GM04504 (cell line): ENCODE data around the gene MIER3.

Experiments used
- DNase-seq: peaks from one replicate; pipeline ENCODE4 v3.0.0-alpha.2; 2012; ENCODE audit warnings: low read depth

MIER3 gene

DNA sequence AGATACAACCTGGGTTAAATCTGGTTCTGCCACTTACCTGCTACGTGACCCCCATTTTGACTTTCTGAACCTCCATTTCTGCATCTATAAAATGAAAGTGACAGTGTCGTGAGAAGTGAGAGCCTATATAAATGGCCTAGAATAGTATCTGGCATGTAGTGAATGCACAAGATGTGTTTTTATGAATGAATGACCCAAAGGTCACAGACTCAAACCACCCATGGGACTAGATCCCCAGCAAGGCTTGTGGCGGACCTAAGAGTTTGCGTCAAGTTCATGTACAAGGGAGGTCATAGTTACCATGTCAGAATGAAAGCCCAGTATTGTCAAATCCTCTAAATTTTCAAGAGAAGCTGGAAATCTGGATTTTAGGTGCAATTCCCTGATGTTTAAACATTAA lies 53.7 kb downstream of the MIER3 start:
- no peak for DNase-seq

GRCh38 chr5:56896763-56897162 lies 55.2 kb downstream of the MIER3 start:
- no peak for DNase-seq

DNA sequence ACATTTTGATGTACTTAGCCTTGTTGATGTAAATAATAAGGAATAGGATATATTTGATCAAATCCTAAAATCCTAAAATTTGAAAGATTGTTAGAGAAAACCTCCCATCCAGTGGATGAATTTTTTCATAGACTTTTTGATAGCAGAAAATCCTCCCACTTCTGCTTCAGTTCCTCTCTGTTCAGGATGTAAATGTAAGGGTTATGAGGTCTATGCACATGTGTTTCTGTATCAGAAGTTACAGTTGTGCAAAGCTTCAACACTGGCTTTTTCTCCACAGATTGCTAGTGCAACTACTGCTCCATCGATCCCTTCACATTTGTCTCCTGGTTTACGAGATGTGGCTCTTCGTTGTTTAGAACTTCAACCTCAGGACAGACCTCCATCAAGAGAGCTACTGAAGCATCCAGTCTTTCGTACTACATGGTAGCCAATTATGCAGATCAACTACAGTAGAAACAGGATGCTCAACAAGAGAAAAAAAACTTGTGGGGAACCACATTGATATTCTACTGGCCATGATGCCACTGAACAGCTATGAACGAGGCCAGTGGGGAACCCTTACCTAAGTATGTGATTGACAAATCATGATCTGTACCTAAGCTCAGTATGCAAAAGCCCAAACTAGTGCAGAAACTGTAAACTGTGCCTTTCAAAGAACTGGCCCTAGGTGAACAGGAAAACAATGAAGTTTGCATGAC lies 58.5 kb downstream of the MIER3 start:
- DNase-seq, result no peak

DNA sequence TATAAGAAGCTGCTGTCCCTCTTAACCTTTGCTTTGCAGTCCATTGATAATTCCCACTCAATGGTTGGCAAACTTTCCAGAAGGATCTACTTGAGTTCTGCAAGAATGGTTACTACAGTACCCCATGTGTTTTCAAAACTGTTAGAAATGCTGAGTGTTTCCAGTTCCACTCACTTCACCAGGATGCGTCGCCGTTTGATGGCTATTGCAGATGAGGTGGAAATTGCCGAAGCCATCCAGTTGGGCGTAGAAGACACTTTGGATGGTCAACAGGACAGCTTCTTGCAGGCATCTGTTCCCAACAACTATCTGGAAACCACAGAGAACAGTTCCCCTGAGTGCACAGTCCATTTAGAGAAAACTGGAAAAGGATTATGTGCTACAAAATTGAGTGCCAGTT lies 70.4 kb downstream of the MIER3 start:
- DNase-seq, result no peak

GRCh38 chr5:56876327-56876726 lies 75.6 kb downstream of the MIER3 start:
- no peak for DNase-seq

GRCh38 chr5:56873056-56873455 lies 78.9 kb downstream of the MIER3 start:
- no peak for DNase-seq

DNA sequence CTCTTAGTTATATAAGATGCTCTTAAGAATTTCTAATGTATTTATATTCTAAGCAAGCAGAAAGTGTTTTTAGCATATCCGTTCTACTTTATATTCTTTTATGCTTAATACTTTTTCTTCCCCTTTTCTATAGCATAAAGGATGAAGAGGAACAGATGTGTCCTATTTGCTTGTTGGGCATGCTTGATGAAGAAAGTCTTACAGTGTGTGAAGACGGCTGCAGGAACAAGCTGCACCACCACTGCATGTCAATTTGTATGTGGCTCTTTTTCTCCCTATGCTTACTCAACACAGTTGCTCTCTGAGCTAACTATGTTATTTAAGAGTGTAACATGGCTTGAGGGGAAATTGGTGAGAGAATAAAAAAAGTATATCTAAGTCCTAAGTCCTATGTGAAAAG lies 80.1 kb downstream of the MIER3 start:
- DNase-seq, result no peak
